NB4 (cell line): ENCODE data around the gene NDOR1.

ENCODE experiments used
- DNase-seq: peaks from one replicate; pipeline ENCODE4 v3.0.0; 2010; ENCODE audit warnings: low read depth
- H3K4me3 ChIP-seq: one replicate; pipeline ENCODE4 v1.5.1; 2011; ENCODE audit warnings: mild to moderate bottlenecking, low read depth, low read length, moderate library complexity
- CTCF ChIP-seq: IDR thresholded peaks from one replicate; pipeline ENCODE4 v1.5.1; 2012; ENCODE audit warnings: low read depth, low read length
- MAX ChIP-seq: IDR thresholded peaks from 2 replicates; pipeline ENCODE4 v1.6.1; 2011; ENCODE audit warnings: low read depth, low read length
- MYC ChIP-seq: IDR thresholded peaks from 2 replicates; pipeline ENCODE4 v1.6.1; 2011; ENCODE audit warnings: low read depth, low read length
- POLR2A ChIP-seq: IDR thresholded peaks from 2 replicates; pipeline ENCODE4 v1.6.1; 2011; ENCODE audit warnings: mild to moderate bottlenecking; ENCODE audit not compliant: insufficient read length; ENCODE audit errors: extremely low read depth

Gene NDOR1

GRCh38 chr9:137243626-137244485 is 38.4 kb downstream of the NDOR1 start:
- peak; percentile 70 for DNase-seq
- no peak for TF ChIP-seq MAX
- TF ChIP-seq CTCF = no peak
- no peak for TF ChIP-seq POLR2A
- TF ChIP-seq MYC = no peak
- H3K4me3 ChIP-seq = peak overlapping the region; percentile 23

- no peak overlapping the region for H3K4me3 ChIP-seq
- no peak for DNase-seq
- TF ChIP-seq MYC (no peak), POLR2A (no peak), CTCF (no peak), MAX (no peak)
These were observed 39.3 kb downstream of the NDOR1 start for GRCh38 chr9:137244486-137245449.

- TF ChIP-seq POLR2A = no peak
- no peak for TF ChIP-seq MAX
- TF ChIP-seq MYC = no peak
- no peak for TF ChIP-seq CTCF
- no peak for DNase-seq
- H3K4me3 ChIP-seq = no peak overlapping the region
These were observed 40.2 kb downstream of the NDOR1 start for GRCh38 chr9:137245450-137246421.

GRCh38 chr9:137247135-137247915 is 41.8 kb downstream of the NDOR1 start:
- no peak for TF ChIP-seq CTCF
- TF ChIP-seq MAX = no peak
- no peak for TF ChIP-seq POLR2A
- no peak for TF ChIP-seq MYC
- DNase-seq = no peak
- no peak overlapping the region for H3K4me3 ChIP-seq

- no peak for TF ChIP-seq MAX
- TF ChIP-seq MYC = no peak
- TF ChIP-seq CTCF = no peak
- TF ChIP-seq POLR2A = no peak
- DNase-seq = no peak
- H3K4me3 ChIP-seq = no peak overlapping the region
These were observed 42.3 kb downstream of the NDOR1 start for GRCh38 chr9:137247916-137248175.
